ENCODE results near the gene CYB5R3. TPM values are rescaled to one million over a fixed set of nuclear protein-coding genes. Genes with fewer than 3 reads are reported as not detected.

Gene CYB5R3
- polyA plus RNA-seq, 3 donors, result 49.7 to 76.4 (median 54.0) TPM

DNA sequence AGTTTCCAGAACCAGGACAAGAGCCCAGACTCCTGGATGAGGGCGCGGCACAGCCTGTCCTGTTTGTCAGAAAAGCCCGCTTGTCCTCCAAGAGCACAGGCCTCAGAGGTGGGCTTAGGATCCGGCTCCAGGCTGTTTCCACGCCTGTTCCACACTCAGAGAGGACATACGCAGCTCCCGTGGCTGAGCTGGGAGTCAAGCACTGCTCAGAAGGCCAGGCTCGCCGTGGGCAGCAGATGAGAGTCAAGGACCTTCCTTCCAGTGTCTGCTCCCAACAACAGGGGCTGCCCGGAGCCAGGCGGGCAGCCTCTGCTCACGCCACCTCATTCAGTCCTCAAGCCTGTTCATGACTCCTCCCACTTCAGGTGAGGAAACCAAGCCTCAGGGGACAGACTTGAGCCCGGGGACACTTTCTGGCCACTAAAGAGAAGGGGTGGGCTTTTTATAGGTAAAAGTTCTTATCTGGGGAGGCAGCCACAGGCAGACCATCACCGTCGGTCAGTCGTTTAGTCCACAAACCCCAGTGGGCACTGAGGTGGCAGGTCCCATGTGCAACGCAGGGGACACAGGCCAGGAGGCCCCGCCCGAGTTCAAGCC, 3.8 kb downstream of the CYB5R3 start:
- Histone ChIP-seq H2AFZ (ENCODE audit: insufficient read depth, low read depth, low read length, poor library complexity, severe bottlenecking) (no peak overlapping the region), H3K9me3 (replicated peaks in 1 of 2; ENCODE audit: control insufficient read depth in 1 of 2, insufficient read depth in 1 of 2, low read length in 2 of 2) (no peaks in the 10 kb centered on the region), H3K27me3 (ENCODE audit: control insufficient read depth in 2 of 2, insufficient read depth in 2 of 2, low read length in 2 of 2) (no peaks in the 10 kb centered on the region), H4K20me1 (ENCODE audit: insufficient read depth, low read length) (peaks cover 77% of the 10 kb centered on the region), H3K4me2 (replicated peaks; ENCODE audit: extremely low read depth, low read length, poor library complexity, severe bottlenecking) (no peak overlapping the region), H3K4me3 (replicated peaks in 1 of 3; ENCODE audit: low read depth in 2 of 3, low read length in 3 of 3) (no peak overlapping the region), H3K9ac (ENCODE audit: insufficient read depth, low read length, poor library complexity, severe bottlenecking) (no peak overlapping the region), H3K4me1 (ENCODE audit: control insufficient read depth in 1 of 2, insufficient read depth in 2 of 2, low read length in 2 of 2) (peaks cover 46 to 72% of the 10 kb centered on the region in 2 donors), H3K79me2 (ENCODE audit: insufficient read depth, low read length) (peaks cover 78% of the 10 kb centered on the region), H3K36me3 (replicated peaks in 1 of 2; ENCODE audit: control insufficient read depth in 1 of 2, insufficient read depth in 2 of 2, low read length in 2 of 2) (no peaks in the 10 kb centered on the region), H3K27ac (ENCODE audit: low read depth in 1 of 2, low read length in 2 of 2) (no peak overlapping the region)
- Mint-ChIP-seq H3K4me3 (peak overlapping the region; percentile 2 to 11), H3K27ac (peak overlapping the region in 4 of 7 donors; percentile 14 to 61 (median 30)), H3K4me1 (peaks cover 63% of the 10 kb centered on the region), H3K36me3 (peaks cover 8 to 17% of the 10 kb centered on the region in 2 donors), H3K27me3 (ENCODE audit: low read depth in 3 of 3) (peaks cover 0 to 4% (median 0%) of the 10 kb centered on the region in 3 donors), H3K9me3 (no peaks in the 10 kb centered on the region)
- intact Hi-C loops (cut with micrococcal nuclease), result no loop called here
- WGBS (ENCODE audit: insufficient coverage), result 92% methylated on average over 18 of the region's 19 CpGs
- TF ChIP-seq, protein P1, sequence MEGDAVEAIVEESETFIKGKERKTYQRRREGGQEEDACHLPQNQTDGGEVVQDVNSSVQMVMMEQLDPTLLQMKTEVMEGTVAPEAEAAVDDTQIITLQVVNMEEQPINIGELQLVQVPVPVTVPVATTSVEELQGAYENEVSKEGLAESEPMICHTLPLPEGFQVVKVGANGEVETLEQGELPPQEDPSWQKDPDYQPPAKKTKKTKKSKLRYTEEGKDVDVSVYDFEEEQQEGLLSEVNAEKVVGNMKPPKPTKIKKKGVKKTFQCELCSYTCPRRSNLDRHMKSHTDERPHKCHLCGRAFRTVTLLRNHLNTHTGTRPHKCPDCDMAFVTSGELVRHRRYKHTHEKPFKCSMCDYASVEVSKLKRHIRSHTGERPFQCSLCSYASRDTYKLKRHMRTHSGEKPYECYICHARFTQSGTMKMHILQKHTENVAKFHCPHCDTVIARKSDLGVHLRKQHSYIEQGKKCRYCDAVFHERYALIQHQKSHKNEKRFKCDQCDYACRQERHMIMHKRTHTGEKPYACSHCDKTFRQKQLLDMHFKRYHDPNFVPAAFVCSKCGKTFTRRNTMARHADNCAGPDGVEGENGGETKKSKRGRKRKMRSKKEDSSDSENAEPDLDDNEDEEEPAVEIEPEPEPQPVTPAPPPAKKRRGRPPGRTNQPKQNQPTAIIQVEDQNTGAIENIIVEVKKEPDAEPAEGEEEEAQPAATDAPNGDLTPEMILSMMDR (IDR thresholded peaks at IDR 0.05), result no peak
- DNase-seq, result no peak

DNA sequence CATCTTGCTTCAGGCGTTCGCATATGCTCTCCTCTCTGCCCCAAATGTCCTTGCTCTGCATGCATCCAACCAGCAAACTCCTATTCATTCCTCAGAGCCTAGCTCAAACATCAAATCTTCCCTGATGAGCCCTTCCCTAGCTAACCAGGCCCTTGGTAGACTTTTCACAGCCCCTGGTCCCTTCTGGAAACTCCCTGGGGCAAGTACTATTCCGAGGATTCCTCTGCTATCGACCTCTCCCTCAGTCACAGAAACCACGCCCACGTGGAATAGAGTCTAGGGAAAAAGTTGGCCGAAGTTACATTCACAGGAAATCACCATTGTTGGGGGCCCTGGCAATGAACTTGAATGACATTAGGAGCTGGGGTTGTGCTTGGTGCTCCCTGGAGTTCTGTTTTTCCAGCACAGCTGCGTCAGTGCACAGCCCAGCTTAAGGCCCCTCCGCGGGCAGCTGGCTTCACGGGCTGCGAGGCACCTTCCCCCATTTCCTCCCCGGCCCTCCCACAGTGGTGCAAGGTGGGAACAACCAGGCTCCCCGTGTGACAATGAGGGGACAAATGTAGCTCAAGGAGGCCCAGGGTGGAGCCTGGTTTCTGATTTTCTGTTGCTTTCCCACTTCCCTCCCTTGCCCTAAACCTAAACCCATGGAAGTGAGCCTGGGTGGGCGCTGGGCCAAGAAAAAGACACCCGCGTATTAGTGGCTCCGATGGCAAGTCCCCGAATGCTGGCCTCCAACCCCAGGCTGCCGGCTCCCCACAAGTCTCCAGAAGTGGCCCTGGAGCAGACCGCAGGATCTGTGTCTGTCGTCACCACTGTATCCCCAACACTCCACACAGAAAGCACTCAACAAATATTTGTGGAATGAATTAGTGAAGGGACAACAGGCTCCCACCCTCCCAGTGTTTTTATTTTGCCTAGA, 4.5 kb downstream of the CYB5R3 start:
- peaks cover 8 to 17% of the 10 kb centered on the region in 2 donors for H3K36me3 Mint-ChIP-seq
- Histone ChIP-seq H3K27me3 (ENCODE audit: control insufficient read depth in 2 of 2, insufficient read depth in 2 of 2, low read length in 2 of 2) (no peaks in the 10 kb centered on the region), H3K9me3 (replicated peaks in 1 of 2; ENCODE audit: control insufficient read depth in 1 of 2, insufficient read depth in 1 of 2, low read length in 2 of 2) (no peaks in the 10 kb centered on the region), H3K36me3 (replicated peaks in 1 of 2; ENCODE audit: control insufficient read depth in 1 of 2, insufficient read depth in 2 of 2, low read length in 2 of 2) (no peaks in the 10 kb centered on the region), H3K27ac (ENCODE audit: low read depth in 1 of 2, low read length in 2 of 2) (peak overlapping the region in 1 of 2 donors; percentile 65), H3K9ac (ENCODE audit: insufficient read depth, low read length, poor library complexity, severe bottlenecking) (no peak overlapping the region), H4K20me1 (ENCODE audit: insufficient read depth, low read length) (peaks cover 82% of the 10 kb centered on the region), H3K4me3 (replicated peaks in 1 of 3; ENCODE audit: low read depth in 2 of 3, low read length in 3 of 3) (no peak overlapping the region), H2AFZ (ENCODE audit: insufficient read depth, low read depth, low read length, poor library complexity, severe bottlenecking) (no peak overlapping the region), H3K79me2 (ENCODE audit: insufficient read depth, low read length) (peaks cover 84% of the 10 kb centered on the region), H3K4me2 (replicated peaks; ENCODE audit: extremely low read depth, low read length, poor library complexity, severe bottlenecking) (no peak overlapping the region), H3K4me1 (ENCODE audit: control insufficient read depth in 1 of 2, insufficient read depth in 2 of 2, low read length in 2 of 2) (peaks cover 42 to 68% of the 10 kb centered on the region in 2 donors)
- peak in 1 of 3 donors; percentile 1 for DNase-seq
- H3K27me3 Mint-ChIP-seq (ENCODE audit: low read depth in 3 of 3), result peaks cover 0 to 4% (median 0%) of the 10 kb centered on the region in 3 donors
- peak overlapping the region; percentile 2 to 11 for H3K4me3 Mint-ChIP-seq
- TF ChIP-seq, protein P1 (IDR thresholded peaks at IDR 0.05), result no peak
- intact Hi-C loops (cut with micrococcal nuclease), result no loop called here
- 16% methylated on average over 12 of the region's 22 CpGs for WGBS (ENCODE audit: insufficient coverage)
- no peaks in the 10 kb centered on the region for H3K9me3 Mint-ChIP-seq
- H3K27ac Mint-ChIP-seq, result peak overlapping the region in 5 of 7 donors; percentile 1 to 61 (median 35)
- peaks cover 62% of the 10 kb centered on the region for H3K4me1 Mint-ChIP-seq
